Bone marrow (tissue), 2 donors: ENCODE results near the gene CALHM4.
A peak's percentile ranks its signal among the peaks of the same experiment; 100 is the strongest.

Source experiments
- DNase-seq, 2 donors: peaks; one replicate each; lab custom pipeline; 2025; lab: John Stamatoyannopoulos, UW

CALHM4 gene

DNA sequence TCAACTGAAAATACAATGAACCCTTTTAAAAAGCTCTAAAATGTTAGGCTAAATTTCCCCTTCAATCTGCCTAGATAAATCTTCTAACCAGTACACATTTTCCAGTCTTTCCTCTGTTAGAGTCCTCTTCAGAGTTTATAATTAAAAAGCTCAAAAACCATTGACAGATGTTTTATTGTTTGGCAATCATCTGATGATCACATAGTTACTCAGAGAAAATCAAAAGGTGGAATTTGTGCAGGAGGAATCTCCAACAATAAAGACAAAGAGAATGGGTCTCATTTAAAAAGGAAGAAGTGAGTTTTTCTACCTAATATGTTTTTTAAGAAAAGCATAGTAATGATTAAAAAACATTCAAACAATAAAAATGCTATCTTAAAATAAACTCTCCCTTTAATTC lies 11.1 kb upstream of the CALHM4 start:
- no peak for DNase-seq

DNA sequence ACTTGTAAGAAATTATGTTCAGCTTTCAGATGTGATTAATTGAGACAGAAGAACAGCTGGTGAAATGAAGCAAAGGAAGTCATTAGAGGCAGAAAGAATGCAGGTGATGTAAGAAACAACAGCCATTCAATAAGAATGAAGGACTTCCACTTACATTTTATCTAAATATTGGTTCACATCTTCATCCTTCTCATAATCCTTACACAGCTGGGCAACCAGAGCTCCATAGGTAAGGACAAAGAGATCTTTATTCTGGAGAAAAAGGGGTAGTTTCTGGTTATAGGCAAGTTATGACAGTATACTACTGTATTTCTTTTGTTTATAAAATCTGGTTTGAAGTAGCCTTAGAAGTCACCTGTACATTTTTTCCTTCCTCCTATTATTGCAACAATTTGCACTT lies 10.4 kb upstream of the CALHM4 start:
- no peak for DNase-seq

- no peak for DNase-seq
Observed at GRCh38 chr6:116545651-116546050, 7.9 kb upstream of the CALHM4 start, which contains the start of gene TRAPPC3L. TSS of gene TRAPPC3L (minus strand) at chr6:116545684. CDS start at chr6:116545514, 170 bp downstream.

GRCh38 chr6:116547358-116547757 lies 6.2 kb upstream of the CALHM4 start:
- DNase-seq = no peak

GRCh38 chr6:116550796-116551195 lies 2.8 kb upstream of the CALHM4 start:
- no peak for DNase-seq

GRCh38 chr6:116556065-116556464 lies 2.5 kb downstream of the CALHM4 start:
- no peak for DNase-seq

GRCh38 chr6:116556814-116557415 lies 3.4 kb downstream of the CALHM4 start:
- no peak for DNase-seq

GRCh38 chr6:116557893-116558292 lies 4.3 kb downstream of the CALHM4 start:
- DNase-seq = no peak

DNA sequence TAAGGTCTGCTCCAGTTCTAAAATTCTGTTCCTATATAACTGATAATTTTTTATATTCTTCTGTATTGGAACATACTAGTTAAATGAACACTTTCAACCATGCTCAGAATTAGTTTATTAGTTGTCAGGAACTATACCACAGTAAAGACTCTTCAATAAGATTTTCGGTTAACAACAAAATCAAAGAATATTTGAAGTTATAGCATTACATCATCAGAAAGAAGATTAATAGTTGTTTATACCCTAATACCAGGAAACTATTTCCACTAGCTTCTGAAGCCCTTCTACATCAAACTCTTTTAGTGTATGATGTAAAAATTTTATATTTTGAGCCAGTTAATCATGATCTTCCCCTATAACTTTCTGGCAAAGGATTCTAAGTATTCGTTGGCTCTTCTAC lies 6.6 kb downstream of the CALHM4 start:
- no peak for DNase-seq

DNA sequence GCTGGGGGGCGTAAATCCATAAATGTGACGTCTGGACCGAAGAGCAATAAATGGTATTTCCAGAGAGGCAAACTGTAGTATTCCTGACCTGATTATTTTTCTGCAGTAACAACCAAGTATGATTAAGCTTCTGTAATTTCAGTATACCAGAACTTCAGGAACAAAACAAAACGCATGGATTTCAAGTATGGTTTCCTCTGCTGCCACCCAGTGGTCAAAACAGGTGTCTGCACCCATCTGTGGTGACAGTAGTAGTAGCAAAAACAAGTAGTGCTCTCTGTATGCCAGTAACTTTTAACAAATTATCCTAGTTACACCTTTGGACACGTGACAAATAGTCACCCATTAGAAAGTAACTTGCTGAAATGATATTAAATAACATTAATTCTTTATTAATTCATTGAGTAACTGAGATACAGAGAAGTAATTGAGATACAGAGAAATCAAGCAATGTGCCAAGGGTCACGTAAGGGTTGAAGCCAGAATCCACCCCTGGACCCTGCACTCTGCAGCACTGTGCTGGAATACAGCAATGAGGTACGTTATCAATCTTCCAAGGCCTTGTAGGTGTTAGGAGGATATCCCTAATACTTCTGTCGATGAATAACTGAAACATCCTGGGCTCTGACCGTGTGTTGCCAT lies 7.9 kb downstream of the CALHM4 start:
- peak in 1 of 2 donors; percentile 62 for DNase-seq

DNA sequence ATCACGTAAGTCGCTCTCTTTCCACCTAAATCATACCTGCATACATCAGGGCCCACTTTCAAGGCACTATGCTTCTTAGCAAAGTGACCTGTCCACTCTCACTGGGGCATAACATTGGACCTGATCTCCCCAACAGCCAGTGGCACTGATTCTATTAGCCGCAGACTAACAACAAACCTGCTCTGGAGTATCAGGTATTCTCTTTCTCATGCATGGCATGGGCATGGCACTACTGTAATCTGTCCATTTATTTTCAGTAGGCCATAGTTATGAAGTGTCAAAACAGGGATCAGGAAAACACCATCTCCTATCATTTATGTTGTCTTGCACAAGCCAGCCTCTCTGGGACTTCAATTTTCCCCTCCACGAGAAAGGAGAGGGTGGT lies 8.5 kb downstream of the CALHM4 start:
- DNase-seq = no peak

GRCh38 chr6:116562614-116563013 lies 9.1 kb downstream of the CALHM4 start:
- no peak for DNase-seq

GRCh38 chr6:116563830-116564229 lies 10.3 kb downstream of the CALHM4 start:
- DNase-seq = no peak

- no peak for DNase-seq
Observed at GRCh38 chr6:116564311-116564710, 10.8 kb downstream of the CALHM4 start.

- no peak for DNase-seq
Observed at GRCh38 chr6:116564921-116565872, 11.6 kb downstream of the CALHM4 start.

DNA sequence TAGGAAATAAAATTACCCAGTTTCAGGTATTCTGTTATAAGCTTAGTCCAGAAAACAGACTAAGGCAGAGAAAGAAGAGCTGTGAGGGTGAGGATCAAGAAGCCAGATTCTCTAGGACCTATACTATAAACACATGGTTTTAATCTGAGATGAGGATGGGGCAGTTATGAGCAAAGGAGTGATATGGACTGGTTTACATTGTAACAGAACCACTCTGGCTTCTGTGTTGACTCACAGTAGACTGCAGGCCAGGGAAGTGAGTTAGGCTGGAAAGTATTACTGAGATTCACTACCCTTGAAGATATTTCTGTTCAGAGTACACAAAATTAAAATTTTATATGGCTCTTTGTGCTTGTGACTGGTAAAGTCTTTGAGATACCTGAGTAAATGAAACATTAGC lies 14.6 kb downstream of the CALHM4 start:
- no peak for DNase-seq

GRCh38 chr6:116568821-116569755 lies 15.5 kb downstream of the CALHM4 start:
- DNase-seq = peak in 1 of 2 donors; percentile 41

- peak; percentile 86 to 99 for DNase-seq
Observed at GRCh38 chr6:116570856-116571682, 17.5 kb downstream of the CALHM4 start, which contains the start of gene RWDD1. TSS of gene RWDD1 (plus strand) at chr6:116571504. CDS start at chr6:116571583, 79 bp downstream.

DNA sequence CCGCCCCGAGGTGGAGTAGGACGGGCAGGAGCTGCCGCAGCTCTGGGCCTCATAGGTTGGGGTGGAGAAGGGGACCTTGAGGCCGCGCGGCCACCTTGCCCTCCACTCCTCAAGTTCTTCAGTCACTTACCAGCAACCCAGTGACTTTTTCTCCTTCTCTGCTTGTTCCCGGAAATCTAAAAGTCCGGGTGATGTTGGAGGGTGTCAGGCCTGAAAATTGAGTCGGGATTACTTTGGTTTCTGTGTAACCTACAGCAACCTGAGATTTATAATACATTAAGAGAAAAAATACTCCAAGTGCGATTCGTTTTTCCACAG lies 18.1 kb downstream of the CALHM4 start:
- no peak for DNase-seq

DNA sequence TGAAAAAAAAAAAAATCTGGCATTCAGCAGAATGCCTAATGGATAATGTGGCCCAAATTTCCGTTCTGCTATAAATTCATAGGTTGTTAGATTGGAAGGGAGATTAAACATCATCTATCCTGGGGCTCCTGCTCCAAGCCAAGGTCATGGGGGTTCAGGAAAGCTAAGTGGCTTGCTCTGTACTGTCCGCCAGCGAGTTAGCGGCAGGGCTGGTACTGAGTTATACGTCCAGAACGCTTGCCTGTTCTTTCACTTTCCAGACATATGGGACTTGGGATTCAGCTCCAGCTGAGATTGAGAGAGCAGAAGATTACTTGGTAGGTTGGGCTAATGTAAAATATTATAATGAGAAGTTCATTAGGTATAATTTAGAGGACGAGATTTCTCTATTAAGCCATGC lies 18.6 kb downstream of the CALHM4 start:
- DNase-seq = no peak

DNA sequence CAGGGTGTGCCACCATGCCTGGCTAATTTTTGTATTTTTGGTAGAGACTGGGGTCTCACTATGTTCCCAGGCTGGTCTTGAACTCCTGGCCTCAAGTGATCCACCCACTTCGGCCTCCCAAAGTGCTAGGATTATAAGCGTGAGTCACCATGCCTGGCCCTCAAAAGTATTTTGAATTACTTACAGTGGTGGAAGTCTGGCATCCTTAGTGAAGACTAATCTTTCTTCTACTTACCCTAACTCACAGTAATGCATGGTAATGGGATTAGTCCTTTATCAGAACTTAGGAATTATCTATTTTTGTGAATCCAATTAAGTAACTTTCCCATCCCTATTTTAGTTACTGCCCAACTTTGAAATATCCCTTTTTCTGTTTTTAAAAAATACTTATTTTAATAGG lies 21.7 kb downstream of the CALHM4 start:
- DNase-seq = no peak
